ENCODE measurements around the gene VPS45. TPM values are rescaled to one million over a fixed set of nuclear protein-coding genes. Genes with fewer than 3 reads are reported as not detected.
A peak's percentile ranks its signal among the peaks of the same experiment; 100 is the strongest.

Gene VPS45
- total RNA-seq, 1 donor from 2014 or later: 34.0 TPM

- no peak overlapping the region for H3K27ac ChIP-seq (ENCODE audit: low read depth, low read length)
- no peak overlapping the region for H2AFZ ChIP-seq (ENCODE audit: low read depth, low read length)
- peaks cover 7% of the 10 kb centered on the region for H3K4me1 ChIP-seq (ENCODE audit: insufficient read depth, low read length)
- H3K36me3 Mint-ChIP-seq (ENCODE audit: low read depth, unreplicated experiment): no peaks in the 10 kb centered on the region
- H4K20me1 ChIP-seq (ENCODE audit: insufficient read depth, low read length): no peaks in the 10 kb centered on the region
- no peak overlapping the region for H3K4me3 ChIP-seq (ENCODE audit: insufficient read depth, low read depth, low read length)
- H3K9ac ChIP-seq (ENCODE audit: low read length): no peak overlapping the region
- H3K4me2 ChIP-seq (ENCODE audit: low read length): no peak overlapping the region
- H3K9me3 Mint-ChIP-seq (ENCODE audit: unreplicated experiment): no peaks in the 10 kb centered on the region
- no peaks in the 10 kb centered on the region for H3K27me3 Mint-ChIP-seq (ENCODE audit: low read depth, unreplicated experiment)
- no peaks in the 10 kb centered on the region for H3K27me3 ChIP-seq (ENCODE audit: insufficient read depth, low read length)
- no peak overlapping the region for H3K27ac Mint-ChIP-seq (ENCODE audit: unreplicated experiment)
- no peaks in the 10 kb centered on the region for H3K36me3 ChIP-seq (ENCODE audit: insufficient read depth, low read length)
- FAIRE-seq (no peak), DNase-seq (ENCODE audit: low read depth) (no peak)
- peaks cover 21% of the 10 kb centered on the region for H3K4me1 Mint-ChIP-seq (ENCODE audit: low read depth, unreplicated experiment)
- no peak overlapping the region for H3K4me3 Mint-ChIP-seq (ENCODE audit: unreplicated experiment)
- no peaks in the 10 kb centered on the region for H3K9me3 ChIP-seq (ENCODE audit: insufficient read depth, low read depth, low read length)
- no peaks in the 10 kb centered on the region for H3K79me2 ChIP-seq (ENCODE audit: insufficient read depth, low read length)
- TF ChIP-seq CTCF (IDR thresholded peaks at IDR 0.05; ENCODE audit: insufficient read depth, low read depth, low read length) (peak; percentile 74), EZH2 (IDR thresholded peaks at IDR 0.05; ENCODE audit: insufficient read depth, low read length) (no peak)
Observed at GRCh38 chr1:150168960-150169601, 101.5 kb downstream of the VPS45 start.

GRCh38 chr1:150171801-150172200 lies 104.2 kb downstream of the VPS45 start:
- no peak overlapping the region for H3K4me3 ChIP-seq (ENCODE audit: insufficient read depth, low read depth, low read length)
- H3K27me3 ChIP-seq (ENCODE audit: insufficient read depth, low read length): no peaks in the 10 kb centered on the region
- no peak overlapping the region for H3K9ac ChIP-seq (ENCODE audit: low read length)
- no peaks in the 10 kb centered on the region for H3K36me3 ChIP-seq (ENCODE audit: insufficient read depth, low read length)
- no peaks in the 10 kb centered on the region for H3K36me3 Mint-ChIP-seq (ENCODE audit: low read depth, unreplicated experiment)
- TF ChIP-seq CTCF (IDR thresholded peaks at IDR 0.05; ENCODE audit: insufficient read depth, low read depth, low read length): no peak
- no peak for TF ChIP-seq EZH2 (IDR thresholded peaks at IDR 0.05; ENCODE audit: insufficient read depth, low read length)
- no peaks in the 10 kb centered on the region for H3K27me3 Mint-ChIP-seq (ENCODE audit: low read depth, unreplicated experiment)
- no peaks in the 10 kb centered on the region for H4K20me1 ChIP-seq (ENCODE audit: insufficient read depth, low read length)
- FAIRE-seq (no peak), DNase-seq (ENCODE audit: low read depth) (no peak)
- peaks cover 15% of the 10 kb centered on the region for H3K4me1 Mint-ChIP-seq (ENCODE audit: low read depth, unreplicated experiment)
- no peak overlapping the region for H3K27ac ChIP-seq (ENCODE audit: low read depth, low read length)
- H3K79me2 ChIP-seq (ENCODE audit: insufficient read depth, low read length): no peaks in the 10 kb centered on the region
- H3K4me2 ChIP-seq (ENCODE audit: low read length): no peak overlapping the region
- H3K27ac Mint-ChIP-seq (ENCODE audit: unreplicated experiment): no peak overlapping the region
- no peaks in the 10 kb centered on the region for H3K9me3 Mint-ChIP-seq (ENCODE audit: unreplicated experiment)
- H3K9me3 ChIP-seq (ENCODE audit: insufficient read depth, low read depth, low read length): no peaks in the 10 kb centered on the region
- no peak overlapping the region for H3K4me3 Mint-ChIP-seq (ENCODE audit: unreplicated experiment)
- peaks cover 7% of the 10 kb centered on the region for H3K4me1 ChIP-seq (ENCODE audit: insufficient read depth, low read length)
- no peak overlapping the region for H2AFZ ChIP-seq (ENCODE audit: low read depth, low read length)

- Histone ChIP-seq H3K9ac (ENCODE audit: low read length) (no peak overlapping the region), H3K4me3 (ENCODE audit: insufficient read depth, low read depth, low read length) (no peak overlapping the region), H3K4me2 (ENCODE audit: low read length) (no peak overlapping the region), H3K36me3 (ENCODE audit: insufficient read depth, low read length) (no peaks in the 10 kb centered on the region), H3K4me1 (ENCODE audit: insufficient read depth, low read length) (peaks cover 7% of the 10 kb centered on the region), H4K20me1 (ENCODE audit: insufficient read depth, low read length) (no peaks in the 10 kb centered on the region), H2AFZ (ENCODE audit: low read depth, low read length) (no peak overlapping the region), H3K79me2 (ENCODE audit: insufficient read depth, low read length) (no peaks in the 10 kb centered on the region), H3K27ac (ENCODE audit: low read depth, low read length) (no peak overlapping the region), H3K9me3 (ENCODE audit: insufficient read depth, low read depth, low read length) (no peaks in the 10 kb centered on the region), H3K27me3 (ENCODE audit: insufficient read depth, low read length) (no peaks in the 10 kb centered on the region)
- TF ChIP-seq CTCF (IDR thresholded peaks at IDR 0.05; ENCODE audit: insufficient read depth, low read depth, low read length) (no peak), EZH2 (IDR thresholded peaks at IDR 0.05; ENCODE audit: insufficient read depth, low read length) (no peak)
- Mint-ChIP-seq H3K27ac (ENCODE audit: unreplicated experiment) (no peak overlapping the region), H3K4me1 (ENCODE audit: low read depth, unreplicated experiment) (peaks cover 15% of the 10 kb centered on the region), H3K9me3 (ENCODE audit: unreplicated experiment) (no peaks in the 10 kb centered on the region), H3K36me3 (ENCODE audit: low read depth, unreplicated experiment) (no peaks in the 10 kb centered on the region), H3K27me3 (ENCODE audit: low read depth, unreplicated experiment) (no peaks in the 10 kb centered on the region), H3K4me3 (ENCODE audit: unreplicated experiment) (no peak overlapping the region)
- no peak for FAIRE-seq
- DNase-seq (ENCODE audit: low read depth): no peak
Observed at GRCh38 chr1:150173141-150173585, 105.6 kb downstream of the VPS45 start.
